Measurements from ENCODE around the gene IZUMO4.
"Not testable (repeated sequence)": the region's sequence is repeated elsewhere in the genome, so short reads cannot be mapped to it uniquely, and the experiment has no call there.

IZUMO4 gene

DNA sequence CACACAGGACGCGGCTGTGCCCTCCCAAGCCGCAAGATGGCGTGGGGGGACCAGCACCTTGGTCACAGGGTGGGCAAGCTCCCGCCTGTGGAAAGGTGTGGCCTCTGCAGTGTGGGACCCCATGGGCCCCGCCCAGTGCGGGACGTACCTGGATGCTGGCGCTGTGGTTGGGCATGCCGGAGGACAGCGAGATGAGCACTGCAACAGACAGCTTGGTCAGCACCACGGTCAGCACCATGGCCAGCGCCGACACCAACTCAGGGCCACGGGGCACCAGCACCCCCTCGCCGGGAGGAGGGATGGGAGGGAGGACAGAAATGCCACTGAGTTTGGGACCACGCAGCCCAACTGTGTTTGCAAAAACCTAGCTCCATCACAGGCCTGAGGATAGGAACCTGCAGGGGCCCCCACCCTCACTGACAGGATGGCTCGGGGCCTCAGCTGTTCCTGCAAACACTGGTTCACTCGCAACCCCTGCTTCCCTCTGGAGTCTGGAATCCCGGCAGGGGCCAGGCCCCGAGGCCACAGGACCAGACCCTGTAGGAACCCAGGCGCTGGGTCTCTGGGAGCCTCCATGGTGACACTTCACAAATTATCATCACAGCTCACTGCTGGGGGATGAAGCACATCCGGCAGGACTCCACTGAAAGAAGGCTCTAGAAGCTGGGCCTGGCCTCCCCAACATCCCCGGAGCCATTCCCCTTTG is 27.1 kb downstream of the IZUMO4 start:
- no peak for DNase-seq (ENCODE audit: low spot score)

DNA sequence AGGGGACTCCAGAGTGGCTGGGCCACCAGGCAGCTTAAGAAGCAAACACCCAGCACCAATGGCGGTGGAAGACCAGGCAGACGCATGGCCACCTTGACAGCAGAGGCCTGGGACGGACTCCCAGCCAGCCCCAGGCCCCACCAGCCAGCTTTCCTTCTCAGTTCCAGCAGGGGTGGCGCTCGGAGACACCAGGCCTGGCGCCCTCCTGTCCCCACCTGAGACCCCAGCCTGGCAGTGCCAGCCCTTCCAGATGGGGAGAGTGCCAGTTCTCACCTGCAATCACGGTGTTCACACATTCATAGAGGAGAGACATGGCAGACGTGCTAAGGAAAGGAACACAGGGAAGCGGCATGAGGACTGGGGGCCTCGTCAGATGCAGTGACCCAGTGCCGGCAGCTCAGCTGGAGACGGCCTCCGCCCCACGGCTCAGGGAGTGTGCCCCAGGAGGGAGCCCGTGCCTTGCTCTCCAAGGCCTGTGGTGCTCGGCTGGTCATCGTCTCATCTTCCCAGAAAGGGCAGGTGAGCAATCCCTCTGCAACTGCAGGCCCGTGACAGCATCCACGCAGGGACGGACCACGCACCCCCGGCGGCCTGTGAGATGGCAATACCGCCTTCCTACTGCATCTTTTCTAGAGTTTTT is 30.3 kb downstream of the IZUMO4 start:
- no peak for DNase-seq (ENCODE audit: low spot score)

DNA sequence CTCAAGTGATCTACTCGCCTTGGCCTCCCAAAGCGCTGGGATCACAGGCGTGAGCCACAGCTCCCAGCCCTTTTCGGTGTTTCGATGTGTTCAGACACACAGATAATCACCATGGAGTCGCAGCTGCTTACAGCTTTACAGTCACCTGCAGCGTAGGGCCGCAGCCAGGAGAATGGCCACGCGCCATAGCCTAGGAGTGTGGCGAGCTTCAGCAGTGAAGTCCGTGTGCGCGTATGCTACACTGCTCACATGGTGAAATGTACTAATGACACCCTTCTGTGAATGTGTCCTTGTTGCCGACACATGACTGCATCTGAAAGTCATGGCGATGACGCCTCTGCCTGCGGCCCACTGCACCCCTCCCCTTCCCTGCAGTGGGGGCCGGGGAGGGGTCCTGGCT is 31.0 kb downstream of the IZUMO4 start:
- no peak for DNase-seq (ENCODE audit: low spot score)

DNA sequence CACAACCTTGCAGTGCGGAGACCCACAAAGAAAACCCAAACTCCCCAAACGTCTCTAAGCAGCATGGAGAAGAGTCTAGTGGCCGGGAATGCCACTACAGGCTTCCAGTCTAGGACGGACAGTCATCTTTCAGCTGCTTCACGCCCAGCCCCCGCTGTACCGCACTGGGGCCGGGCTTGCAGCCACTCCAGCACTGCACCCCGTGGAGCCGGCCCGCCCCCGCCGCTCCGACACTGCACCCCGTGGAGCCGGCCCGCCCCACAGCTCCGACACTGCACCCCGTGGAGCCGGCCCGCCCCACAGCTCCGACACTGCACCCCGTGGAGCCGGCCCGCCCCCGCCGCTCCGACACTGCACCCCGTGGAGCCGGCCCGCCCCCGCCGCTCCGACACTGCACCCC is 31.5 kb downstream of the IZUMO4 start:
- DNase-seq (ENCODE audit: low spot score) = not testable (repeated sequence)

DNA sequence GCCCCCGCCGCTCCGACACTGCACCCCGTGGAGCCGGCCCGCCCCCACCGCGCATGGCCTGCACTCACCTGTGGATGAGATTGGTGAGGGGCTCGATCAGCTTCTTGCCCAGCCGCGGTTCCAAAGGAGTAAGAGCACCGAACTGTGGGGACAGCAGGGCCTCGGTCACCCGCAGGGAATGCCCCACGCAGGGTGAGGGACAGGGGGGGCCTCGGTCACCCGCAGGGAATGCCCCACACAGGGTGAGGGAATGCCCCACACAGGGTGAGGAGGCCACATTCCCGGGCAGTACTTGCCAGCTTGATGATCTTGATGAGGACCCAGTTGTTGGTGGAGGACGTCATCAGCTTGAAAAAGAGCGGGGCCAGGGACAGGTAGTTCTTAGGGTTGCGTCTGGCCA is 32.3 kb downstream of the IZUMO4 start:
- no peak for DNase-seq (ENCODE audit: low spot score)

DNA sequence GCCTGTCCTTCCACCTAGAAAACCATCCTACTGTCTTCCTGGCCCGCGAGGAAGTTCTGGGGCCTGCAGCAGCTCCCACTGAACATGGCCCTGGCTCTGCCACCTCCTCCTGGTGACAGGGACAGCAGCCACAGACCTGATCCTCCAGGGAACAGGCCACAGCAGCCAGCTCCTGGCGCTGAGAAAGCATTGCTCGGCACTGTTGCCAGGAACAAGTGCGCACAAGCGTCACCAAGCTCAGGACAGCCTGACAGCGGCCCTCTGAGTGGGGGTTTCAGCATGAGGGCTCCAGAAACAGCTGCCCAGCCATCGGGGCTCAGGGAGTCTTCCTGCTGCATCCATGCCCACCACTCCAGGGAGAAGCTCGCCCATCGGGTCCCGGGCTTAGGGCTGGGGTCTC is 32.8 kb downstream of the IZUMO4 start:
- DNase-seq (ENCODE audit: low spot score) = no peak

DNA sequence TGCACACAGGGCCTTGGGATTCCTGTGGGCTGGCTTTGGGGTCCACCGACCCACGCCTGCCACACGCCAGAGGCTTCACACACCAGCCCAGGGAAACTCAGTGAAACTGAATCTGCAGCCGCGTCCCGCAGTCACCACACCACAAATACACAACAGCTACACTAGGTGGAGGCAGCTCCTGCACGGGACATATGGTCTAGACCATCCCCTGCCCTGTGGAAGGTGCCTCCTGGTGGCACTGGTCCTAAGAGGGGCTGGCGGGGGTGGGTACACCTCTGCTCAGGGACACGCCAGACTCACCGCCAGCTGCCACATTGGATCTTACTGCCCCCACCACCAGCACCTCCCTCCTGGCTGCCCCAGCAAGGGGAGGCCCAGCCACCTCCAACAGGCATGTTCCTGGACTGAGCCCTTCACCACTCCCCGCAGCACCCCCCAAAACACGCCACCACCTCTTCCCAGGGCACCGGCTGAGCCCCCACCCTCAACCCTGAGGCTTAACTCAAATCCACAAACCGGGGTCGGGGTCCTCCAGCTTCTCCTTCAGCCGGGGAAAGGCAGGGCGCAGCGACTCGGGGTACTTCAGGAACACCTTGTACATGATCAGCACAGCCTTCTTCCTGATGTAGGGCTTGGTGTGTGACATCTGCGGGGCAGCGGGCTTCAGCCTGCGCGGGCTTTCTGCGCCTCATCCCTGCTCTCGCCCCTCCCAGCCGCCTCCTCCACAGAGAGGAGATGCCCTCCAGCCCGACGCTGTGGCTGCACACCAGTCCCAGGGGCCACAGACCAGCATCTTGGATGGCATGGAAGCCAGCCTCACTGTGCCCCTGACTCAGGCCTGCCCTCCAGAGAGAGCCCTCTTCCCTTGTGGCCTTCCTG is 33.4 kb downstream of the IZUMO4 start:
- DNase-seq (ENCODE audit: low spot score) = no peak

DNA sequence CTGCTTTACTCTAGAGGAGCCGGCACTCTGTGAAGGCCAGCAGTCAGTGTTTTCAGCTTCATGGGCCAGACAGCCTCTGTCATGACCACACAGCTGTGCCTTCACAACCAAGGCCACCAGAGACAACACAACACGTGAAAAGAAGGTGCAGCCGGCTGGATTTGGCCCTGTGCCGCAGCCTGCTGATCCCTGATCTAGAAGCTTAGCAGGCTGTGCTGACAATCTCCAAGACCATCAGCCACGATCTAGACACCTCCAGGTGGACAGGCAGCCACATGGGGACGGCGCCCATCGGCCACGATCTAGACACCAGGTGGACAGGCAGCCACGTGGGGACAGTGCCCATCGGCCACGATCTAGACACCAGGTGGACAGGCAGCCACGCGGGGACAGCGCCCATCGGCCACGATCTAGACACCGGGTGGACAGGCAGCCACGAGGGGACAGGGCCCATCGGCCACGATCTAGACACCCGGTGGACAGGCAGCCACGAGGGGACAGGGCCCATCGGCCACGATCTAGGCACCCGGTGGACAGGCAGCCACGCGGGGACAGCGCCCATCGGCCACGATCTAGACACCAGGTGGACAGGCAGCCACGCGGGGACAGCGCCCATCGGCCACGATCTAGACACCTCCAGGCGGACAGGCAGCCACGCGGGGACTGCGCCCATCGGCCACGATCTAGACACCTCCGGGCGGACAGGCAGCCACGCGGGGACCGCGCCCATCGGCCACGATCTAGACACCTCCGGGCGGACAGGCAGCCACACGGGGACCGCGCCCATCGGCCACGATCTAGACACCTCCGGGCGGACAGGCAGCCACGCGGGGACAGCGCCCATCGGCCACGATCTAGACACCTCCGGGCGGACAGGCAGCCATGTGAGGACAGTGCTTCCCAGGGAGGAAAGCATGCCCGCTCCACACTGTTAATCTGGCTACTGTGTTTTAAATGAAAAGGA is 34.6 kb downstream of the IZUMO4 start:
- not testable (repeated sequence) for DNase-seq (ENCODE audit: low spot score)

DNA sequence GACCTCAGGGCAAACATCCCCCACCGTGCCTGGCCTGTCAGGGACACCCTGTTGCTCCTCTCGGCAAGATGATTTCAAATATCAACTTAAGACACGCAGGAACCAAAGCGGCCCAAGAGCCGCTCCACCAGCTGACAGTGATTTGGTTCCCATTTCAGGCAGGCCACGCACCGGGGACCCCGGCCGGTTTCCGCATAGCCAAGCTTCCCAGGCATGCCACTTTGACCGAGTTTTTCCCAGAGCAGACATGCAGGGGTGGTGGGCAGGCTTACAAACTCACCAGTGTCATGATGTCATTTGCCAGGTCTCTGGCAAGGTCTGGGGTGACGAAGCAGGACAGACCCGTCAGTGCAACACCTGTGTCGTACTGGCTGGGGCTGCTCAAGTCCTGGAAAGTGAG is 35.5 kb downstream of the IZUMO4 start:
- DNase-seq (ENCODE audit: low spot score) = no peak

DNA sequence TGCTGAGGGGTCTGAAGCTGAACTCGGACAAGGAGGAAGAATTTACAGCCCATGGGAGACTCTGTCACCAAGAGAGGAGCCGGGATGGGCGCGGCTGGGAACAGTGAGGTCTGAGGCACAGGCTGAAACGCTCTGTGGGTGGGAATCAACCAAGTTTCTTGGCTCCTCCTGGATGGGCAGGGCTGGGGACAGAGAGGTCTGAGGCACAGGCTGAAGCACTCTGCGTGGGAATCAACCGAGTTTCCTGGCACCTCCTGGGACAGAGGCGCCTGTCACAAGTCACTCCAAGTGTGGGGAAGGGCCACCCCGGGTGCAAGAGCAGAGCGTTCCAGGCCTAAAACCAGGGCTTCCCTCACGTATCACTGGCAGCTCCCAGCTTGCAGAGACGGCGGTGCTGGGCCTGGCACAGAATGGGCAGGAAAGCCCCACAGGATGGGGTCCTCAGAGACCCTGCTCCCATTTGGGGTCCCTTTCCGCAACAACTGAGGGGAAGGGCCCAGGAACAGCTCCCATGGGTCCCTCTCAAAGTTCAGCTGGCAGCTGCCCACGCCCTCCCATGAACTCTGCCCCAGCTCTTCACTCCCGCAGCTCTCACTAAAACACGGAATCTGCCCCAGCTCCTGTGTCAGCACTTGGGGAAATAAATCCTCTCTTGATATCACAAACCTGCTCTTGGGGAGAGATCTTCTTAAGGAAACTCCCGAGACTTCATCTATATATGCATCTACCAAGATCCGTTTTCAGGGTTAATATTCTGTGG is 36.2 kb downstream of the IZUMO4 start:
- DNase-seq (ENCODE audit: low spot score) = no peak

DNA sequence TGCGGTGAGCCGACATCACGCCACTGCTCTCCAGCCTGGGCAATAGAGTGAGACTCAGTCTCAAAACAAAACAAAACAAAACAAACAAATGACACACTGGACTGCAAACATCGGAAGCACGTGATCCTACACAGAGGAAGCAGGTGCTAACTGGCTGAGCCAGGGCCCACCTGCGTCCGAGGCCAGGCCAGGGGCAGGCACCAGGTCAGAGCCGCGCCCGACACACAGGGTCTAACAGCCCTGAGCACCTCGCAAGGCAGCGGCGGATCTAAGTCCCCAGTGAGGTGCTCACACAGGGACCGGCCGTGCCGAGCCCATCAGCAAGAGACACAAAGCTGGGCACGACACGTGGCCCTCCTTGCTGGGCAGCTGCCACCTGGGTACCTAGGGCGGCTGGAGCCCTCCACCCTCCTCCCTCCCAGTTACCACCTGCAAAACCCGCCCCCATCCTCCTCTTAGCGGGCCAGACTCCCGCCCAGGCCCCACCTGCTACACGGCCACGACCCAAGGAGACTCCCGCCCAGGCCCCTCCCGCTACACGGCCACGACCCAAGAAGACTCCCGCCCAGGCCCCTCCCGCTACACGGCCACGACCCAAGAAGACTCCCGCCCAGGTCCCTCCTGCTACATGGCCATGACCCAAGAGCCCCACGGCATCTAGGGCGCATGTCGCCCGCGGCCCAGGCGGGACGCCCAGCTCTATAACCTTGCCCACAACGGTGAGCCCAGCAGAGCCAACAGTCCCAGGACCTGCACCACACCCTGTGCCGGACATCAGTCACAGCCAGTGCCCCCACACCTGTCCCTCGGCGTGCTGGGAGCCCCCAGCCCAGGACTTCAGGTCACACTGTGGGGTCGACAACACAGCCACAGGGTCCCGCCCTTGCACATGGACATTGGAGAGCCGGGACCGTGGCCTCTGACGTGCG is 39.0 kb downstream of the IZUMO4 start:
- DNase-seq (ENCODE audit: low spot score) = no peak

DNA sequence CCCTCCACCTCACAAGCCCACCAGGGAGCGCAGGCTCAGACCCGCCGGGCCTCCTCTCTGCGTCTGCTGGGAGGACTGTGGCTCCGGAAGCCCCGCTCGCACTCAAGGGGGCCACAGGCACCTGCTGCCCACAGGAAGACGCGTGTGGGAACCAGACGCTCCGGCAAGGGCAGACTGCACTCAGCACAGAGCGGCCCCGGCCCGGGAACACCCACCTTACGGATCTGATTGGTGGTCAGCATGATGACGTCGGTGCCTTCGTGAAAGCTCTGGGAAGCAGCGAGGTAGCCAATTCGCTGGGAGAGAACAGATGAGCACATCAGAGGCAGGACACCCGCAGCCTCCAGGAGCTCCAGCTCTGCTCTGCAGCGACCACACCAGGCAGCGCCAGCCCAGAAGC is 40.1 kb downstream of the IZUMO4 start:
- DNase-seq (ENCODE audit: low spot score) = no peak

DNA sequence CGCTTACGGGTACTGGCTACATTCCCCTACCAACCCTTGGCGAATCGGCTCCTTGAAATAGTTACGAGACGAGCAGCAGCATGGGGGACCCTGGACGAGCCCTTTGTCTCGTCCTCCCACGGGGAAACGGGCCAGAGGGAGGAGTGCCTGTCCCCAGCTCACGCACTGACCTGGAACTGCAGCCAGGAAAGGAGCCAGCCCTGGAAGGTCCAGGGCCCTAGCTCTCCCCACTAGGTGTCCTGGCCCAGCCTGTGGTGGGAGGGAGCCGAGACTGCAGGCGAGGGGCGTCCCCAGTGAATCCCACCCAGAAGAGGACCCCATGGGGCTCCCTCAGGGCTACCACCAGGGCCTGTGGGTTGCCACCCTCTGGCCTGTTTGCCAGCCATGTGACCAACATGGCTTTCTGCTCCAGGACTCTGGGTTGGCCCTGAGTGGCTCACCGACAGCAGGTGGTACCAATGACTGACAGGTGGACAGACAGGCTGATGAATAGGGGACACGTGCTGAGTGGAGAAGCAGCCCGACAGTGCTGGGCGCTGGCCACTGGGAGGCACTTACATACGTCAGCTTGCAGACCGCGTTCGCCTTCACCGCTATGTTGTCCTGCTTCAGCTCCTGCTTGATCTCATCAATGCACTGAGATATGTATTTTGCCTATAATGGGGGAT is 41.5 kb downstream of the IZUMO4 start:
- DNase-seq (ENCODE audit: low spot score) = no peak

DNA sequence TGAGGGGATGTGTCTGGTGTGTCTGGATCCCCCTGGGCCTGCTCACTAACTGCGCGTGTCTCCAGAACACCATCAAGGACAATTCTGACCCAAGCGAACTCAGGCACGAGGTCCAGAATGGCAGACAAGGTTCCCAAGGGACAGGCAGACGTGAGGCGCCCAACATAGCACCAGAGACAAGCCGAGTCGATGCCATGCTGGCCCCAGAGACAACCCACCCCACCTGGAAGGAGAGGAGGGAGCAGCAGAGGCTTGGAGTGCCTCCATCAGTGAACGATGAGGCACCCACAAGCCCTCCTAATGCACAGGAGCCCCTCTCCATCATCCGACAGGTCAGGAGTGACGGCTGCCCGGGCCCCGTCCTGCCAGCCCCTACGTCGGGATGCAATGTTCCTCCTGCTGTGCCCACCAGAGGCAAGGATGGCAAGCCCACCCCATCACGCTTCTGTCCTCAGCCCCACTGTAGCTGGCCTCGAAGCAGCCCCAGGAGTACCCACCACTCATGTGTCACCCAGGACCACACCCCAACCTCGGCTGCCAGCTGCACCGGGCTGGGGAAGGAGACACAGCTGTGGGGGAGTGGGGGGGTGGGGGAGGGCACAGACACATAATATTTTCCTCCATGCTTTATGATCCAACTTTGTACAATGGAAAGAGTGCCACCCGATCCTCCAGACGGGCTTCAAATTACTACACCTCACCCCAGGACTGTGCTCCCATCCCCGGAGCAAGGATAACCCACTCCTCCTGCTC is 42.8 kb downstream of the IZUMO4 start:
- DNase-seq (ENCODE audit: low spot score) = no peak

DNA sequence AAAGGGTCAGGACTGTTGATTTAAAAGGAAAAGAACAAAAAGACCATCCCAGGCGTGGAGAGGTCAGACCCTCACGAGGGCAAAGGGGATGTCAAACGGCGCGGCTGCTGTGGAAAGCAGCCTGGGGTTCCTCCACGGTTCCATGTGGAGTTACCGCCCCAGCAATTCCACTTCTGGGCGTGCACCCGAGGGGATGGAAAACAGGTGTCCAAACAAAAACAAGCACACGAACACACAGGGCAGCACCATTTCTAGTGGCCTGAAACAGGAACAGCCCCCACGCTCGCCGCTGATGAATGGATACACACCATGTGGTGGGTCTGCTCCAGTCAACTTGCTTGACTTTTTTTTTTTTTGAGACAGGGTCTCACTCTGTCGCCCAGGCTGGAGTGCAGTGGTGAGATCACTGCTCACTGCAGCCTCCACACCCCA is 43.4 kb downstream of the IZUMO4 start:
- DNase-seq (ENCODE audit: low spot score) = no peak

DNA sequence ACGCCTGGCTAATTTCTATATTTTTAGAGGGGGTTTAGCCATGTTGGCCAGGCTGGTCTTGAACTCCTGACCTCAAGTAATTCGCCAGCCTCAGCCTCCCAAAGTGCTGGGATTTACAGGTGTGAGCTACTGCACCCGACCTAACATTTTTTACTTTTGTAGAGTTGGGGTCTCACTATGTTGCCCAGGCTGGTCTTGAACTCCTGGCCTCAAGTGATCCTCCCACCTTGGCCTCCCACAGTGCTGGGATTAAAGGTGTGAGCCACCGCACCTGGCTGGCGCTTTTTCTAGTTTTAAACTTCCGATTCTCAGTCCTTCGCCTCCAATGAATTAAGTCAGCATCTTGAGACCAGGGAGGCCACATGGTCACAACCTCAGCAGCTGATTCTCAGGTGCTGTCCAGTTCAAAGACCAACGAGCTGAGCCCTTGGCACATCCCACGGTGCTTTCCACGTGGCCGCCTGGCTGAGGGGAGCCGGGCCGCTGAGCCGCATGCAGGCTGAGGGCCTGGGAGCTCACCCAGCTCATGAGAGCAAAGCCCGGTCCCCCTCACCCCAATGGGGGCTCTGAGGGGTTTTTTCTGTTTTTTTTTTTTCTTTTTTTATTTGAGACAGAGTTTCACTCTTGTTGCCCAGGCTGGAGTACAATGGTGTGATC is 45.6 kb downstream of the IZUMO4 start:
- DNase-seq (ENCODE audit: low spot score) = no peak

DNA sequence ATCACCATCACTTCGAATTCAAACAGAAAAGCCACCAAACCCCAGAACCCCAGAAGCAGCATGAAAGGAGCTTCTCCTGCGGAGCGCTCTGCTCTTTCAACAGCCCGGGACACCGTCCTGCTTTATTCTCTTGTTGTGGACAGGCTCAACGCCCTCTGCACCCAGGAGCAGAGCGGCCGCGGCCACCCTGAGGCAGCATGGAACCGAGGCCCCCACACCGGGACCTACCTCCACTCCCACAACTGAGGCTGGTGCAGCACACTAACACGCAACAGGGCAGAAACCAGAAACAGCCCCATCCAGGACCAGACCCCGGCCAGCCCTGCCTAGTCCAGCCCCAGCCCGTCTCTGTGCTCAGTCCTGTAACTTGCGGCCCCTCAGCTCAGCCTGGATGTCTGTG is 47.5 kb downstream of the IZUMO4 start:
- no peak for DNase-seq (ENCODE audit: low spot score)

DNA sequence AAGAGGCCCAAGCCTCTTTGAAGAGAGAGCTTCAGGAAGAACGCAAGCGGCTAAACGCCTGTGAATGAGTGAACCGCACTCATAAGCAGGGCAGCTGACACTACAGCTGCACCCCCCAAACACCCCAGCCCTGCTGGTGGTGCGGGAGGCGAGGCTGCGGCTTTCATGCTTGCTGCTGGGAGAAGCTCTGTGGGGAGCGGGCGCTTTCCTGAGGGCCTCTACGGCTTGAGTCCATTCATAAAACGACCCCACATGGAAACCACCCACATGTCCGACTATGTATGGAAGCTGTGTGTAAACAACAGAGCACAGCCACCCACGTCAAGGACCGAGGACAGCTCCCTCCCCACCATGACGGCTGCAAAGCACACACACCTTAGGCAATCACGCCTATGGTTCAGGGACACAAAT is 49.1 kb downstream of the IZUMO4 start:
- no peak for DNase-seq (ENCODE audit: low spot score)

All from RKO (cell line).